T-helper 17 cell (primary cell): ENCODE data around the gene TRIM45. TPM values are rescaled to one million over a fixed set of nuclear protein-coding genes. Genes with fewer than 3 reads are reported as not detected.
"Not testable (repeated sequence)": the region's sequence is repeated elsewhere in the genome, so short reads cannot be mapped to it uniquely, and the experiment has no call there.

Experiments used
- ATAC-seq: fragments of 150-1000 bp; cut with Tn5 transposase; 2 replicates; pipeline ENCODE4 v1.10.0; 2021; ENCODE audit warnings: mild to moderate bottlenecking, moderate library complexity
- DNase-seq, 3 donors: peaks; one replicate each; pipeline versions ENCODE4 v3.0.0 to v3.0.0-alpha.2; 2020 to 2021
- H3K9me3 ChIP-seq: one replicate; pipeline ENCODE4 v1.7.0; 2013; ENCODE audit warnings: low read length, mild to moderate bottlenecking; ENCODE audit not compliant: control insufficient read depth, poor library complexity, severe bottlenecking
- H3K27ac Mint-ChIP-seq: one replicate; pipeline ENCODE4 v1.8.0; 2022; ENCODE audit warnings: mild to moderate bottlenecking, moderate library complexity, mixed read lengths
- H3K27me3 Mint-ChIP-seq: one replicate; pipeline ENCODE4 v1.8.0; 2022; ENCODE audit warnings: mixed read lengths
- H3K36me3 Mint-ChIP-seq: one replicate; pipeline ENCODE4 v1.8.0; 2022; ENCODE audit warnings: low read depth, mixed read lengths
- H3K4me1 Mint-ChIP-seq: one replicate; pipeline ENCODE4 v1.8.0; 2022; ENCODE audit warnings: mild to moderate bottlenecking, mixed read lengths
- H3K4me3 Mint-ChIP-seq: one replicate; pipeline ENCODE4 v1.8.0; 2022; ENCODE audit warnings: mild to moderate bottlenecking, moderate library complexity, mixed read lengths
- total RNA-seq, 4 donors: library from RNA in 2 of 4; stranded (reverse) in 2 of 4; gene quantifications; one replicate each; pipeline ENCODE4 v1.2.3 and lab custom pipeline; 2022 to 2026

TRIM45 gene, protein sequence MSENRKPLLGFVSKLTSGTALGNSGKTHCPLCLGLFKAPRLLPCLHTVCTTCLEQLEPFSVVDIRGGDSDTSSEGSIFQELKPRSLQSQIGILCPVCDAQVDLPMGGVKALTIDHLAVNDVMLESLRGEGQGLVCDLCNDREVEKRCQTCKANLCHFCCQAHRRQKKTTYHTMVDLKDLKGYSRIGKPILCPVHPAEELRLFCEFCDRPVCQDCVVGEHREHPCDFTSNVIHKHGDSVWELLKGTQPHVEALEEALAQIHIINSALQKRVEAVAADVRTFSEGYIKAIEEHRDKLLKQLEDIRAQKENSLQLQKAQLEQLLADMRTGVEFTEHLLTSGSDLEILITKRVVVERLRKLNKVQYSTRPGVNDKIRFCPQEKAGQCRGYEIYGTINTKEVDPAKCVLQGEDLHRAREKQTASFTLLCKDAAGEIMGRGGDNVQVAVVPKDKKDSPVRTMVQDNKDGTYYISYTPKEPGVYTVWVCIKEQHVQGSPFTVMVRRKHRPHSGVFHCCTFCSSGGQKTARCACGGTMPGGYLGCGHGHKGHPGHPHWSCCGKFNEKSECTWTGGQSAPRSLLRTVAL
- total RNA-seq: 1 to 10 TPM; 1.0 to 1.4 TPM
- total RNA-seq (lab: John Stamatoyannopoulos, UW): 3.8 to 4.0 reads per million in 2 donors

- no peaks in the 10 kb centered on the region for H3K9me3 ChIP-seq
- H3K27ac Mint-ChIP-seq: peak within 1 kb of the TSS; percentile 84
- ATAC-seq (peak; percentile 90), DNase-seq (peak; percentile 69 to 80 (median 69))
- H3K36me3 Mint-ChIP-seq: peaks cover 3% of the 10 kb centered on the region
- H3K4me1 Mint-ChIP-seq: peaks cover 13% of the 10 kb centered on the region
- no peaks in the 10 kb centered on the region for H3K27me3 Mint-ChIP-seq
- peak within 1 kb of the TSS; percentile 93 for H3K4me3 Mint-ChIP-seq
Measured at GRCh38 chr1:117121589-117122329, at the start of gene TRIM45. TRIM45 (minus strand) TSS chr1:117121749; CDS start chr1:117121201, 548 bp downstream.

DNA sequence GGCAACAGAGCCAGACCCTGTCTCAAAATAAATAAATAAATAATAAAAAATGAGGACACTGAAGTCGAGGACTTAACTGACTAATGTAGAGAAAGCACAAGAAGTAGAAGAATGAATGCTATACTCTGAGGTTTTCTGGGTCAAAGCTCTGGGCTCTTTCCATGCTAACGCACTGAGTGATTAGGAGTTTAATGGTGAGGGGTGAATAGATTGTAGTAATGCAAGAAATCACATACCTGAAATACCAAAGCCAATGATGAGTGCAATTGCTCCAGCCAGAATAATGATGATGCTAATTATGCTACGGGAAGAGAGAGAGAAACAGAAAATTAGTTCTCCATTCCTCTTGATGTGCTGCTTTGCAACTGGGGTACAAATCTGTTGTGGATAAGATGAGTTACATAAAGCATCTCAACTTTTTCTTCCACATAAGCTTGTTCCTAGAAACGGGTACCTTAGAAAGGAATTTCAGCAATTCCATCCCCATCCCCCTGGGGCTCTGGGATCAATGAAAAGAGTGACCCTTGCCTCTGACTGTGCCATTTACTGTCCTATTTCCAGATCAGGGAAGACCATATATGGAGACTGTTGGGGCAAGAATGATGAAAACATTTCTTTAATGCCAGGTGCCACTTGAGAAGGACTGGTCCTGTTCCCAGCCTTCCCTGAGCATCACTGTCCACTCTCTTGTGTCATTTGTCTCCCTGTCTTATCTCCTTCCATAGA is 48.5 kb upstream of the TRIM45 start:
- H3K9me3 ChIP-seq: no peaks in the 10 kb centered on the region
- Mint-ChIP-seq H3K4me1 (no peaks in the 10 kb centered on the region), H3K27ac (no peak overlapping the region), H3K27me3 (peaks cover 14% of the 10 kb centered on the region), H3K36me3 (no peaks in the 10 kb centered on the region), H3K4me3 (no peak overlapping the region)
- ATAC-seq (no peak), DNase-seq (no peak)

GRCh38 chr1:117167402-117167801 is 45.9 kb upstream of the TRIM45 start:
- DNase-seq (no peak), ATAC-seq (no peak)
- Mint-ChIP-seq H3K27me3 (peaks cover 16% of the 10 kb centered on the region), H3K4me3 (no peak overlapping the region), H3K27ac (no peak overlapping the region), H3K4me1 (no peaks in the 10 kb centered on the region), H3K36me3 (no peaks in the 10 kb centered on the region)
- no peaks in the 10 kb centered on the region for H3K9me3 ChIP-seq

DNA sequence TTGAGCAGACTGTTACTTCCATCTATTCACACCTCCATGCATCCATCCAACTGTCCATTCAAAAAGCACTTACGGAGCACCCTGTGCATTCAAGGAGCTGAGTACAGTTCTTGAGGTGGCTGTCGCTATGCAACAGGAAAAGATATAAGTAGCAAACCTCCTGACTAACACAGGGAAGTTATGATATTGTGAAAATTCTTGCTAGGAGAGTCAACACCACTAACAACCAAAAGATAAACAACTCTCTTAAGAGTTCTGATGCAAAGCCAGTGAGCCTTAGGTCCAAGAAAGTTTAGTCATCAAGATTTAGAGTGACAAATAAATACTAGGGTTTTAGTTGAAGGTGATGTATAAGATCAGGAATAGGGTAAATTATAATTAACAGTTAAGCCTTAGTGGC is 44.5 kb upstream of the TRIM45 start:
- no peak for DNase-seq
- Mint-ChIP-seq H3K4me3 (no peak overlapping the region), H3K36me3 (peaks cover 4% of the 10 kb centered on the region), H3K27me3 (peaks cover 30% of the 10 kb centered on the region), H3K4me1 (no peaks in the 10 kb centered on the region), H3K27ac (no peak overlapping the region)
- no peak for ATAC-seq
- no peaks in the 10 kb centered on the region for H3K9me3 ChIP-seq

GRCh38 chr1:117164209-117164608 is 42.7 kb upstream of the TRIM45 start:
- H3K27ac Mint-ChIP-seq: no peak overlapping the region
- H3K9me3 ChIP-seq: no peaks in the 10 kb centered on the region
- ATAC-seq: no peak
- H3K27me3 Mint-ChIP-seq: peaks cover 32% of the 10 kb centered on the region
- peaks cover 4% of the 10 kb centered on the region for H3K36me3 Mint-ChIP-seq
- DNase-seq: no peak
- no peak overlapping the region for H3K4me3 Mint-ChIP-seq
- H3K4me1 Mint-ChIP-seq: no peaks in the 10 kb centered on the region

- Mint-ChIP-seq H3K27ac (no peak overlapping the region), H3K4me3 (no peak overlapping the region), H3K27me3 (peaks cover 33% of the 10 kb centered on the region), H3K4me1 (no peaks in the 10 kb centered on the region), H3K36me3 (peaks cover 4% of the 10 kb centered on the region)
- ATAC-seq (no peak), DNase-seq (no peak)
- no peaks in the 10 kb centered on the region for H3K9me3 ChIP-seq
Measured at GRCh38 chr1:117162816-117163215, 41.3 kb upstream of the TRIM45 start.

DNA sequence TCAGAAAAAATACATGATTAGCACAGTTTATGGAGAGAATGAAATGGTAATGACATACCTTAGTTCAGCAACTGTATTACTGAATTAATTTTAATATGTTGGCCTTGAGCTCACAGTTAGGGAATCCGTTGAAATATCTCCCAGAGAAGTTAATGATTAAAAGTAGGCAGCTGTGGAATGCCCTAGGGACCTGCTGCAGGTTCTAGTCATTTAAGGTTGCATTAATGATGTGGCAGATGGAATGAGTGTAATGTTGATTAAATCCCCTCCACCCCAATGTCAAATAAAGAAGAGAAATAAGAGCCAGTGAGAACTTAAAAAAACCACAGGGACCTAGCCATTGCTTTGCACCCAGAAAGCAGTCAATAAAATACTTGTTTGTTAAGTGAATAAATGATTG is 40.3 kb upstream of the TRIM45 start:
- Mint-ChIP-seq H3K27ac (no peak overlapping the region), H3K4me1 (no peaks in the 10 kb centered on the region), H3K4me3 (no peak overlapping the region), H3K36me3 (peaks cover 4% of the 10 kb centered on the region), H3K27me3 (peaks cover 35% of the 10 kb centered on the region)
- no peak for DNase-seq
- ATAC-seq: no peak
- no peaks in the 10 kb centered on the region for H3K9me3 ChIP-seq

GRCh38 chr1:117151305-117151704 is 29.8 kb upstream of the TRIM45 start:
- peaks cover 22% of the 10 kb centered on the region for H3K27me3 Mint-ChIP-seq
- not testable (repeated sequence) for H3K36me3 Mint-ChIP-seq, H3K4me3 Mint-ChIP-seq, ATAC-seq, H3K27ac Mint-ChIP-seq, H3K9me3 ChIP-seq, H3K4me1 Mint-ChIP-seq, DNase-seq

GRCh38 chr1:117150316-117150715 is 28.8 kb upstream of the TRIM45 start:
- Mint-ChIP-seq H3K4me3 (no peak overlapping the region), H3K36me3 (peaks cover 2% of the 10 kb centered on the region), H3K27ac (no peak overlapping the region), H3K4me1 (peaks cover 2% of the 10 kb centered on the region), H3K27me3 (peaks cover 27% of the 10 kb centered on the region)
- no peaks in the 10 kb centered on the region for H3K9me3 ChIP-seq
- no peak for ATAC-seq
- no peak for DNase-seq

DNA sequence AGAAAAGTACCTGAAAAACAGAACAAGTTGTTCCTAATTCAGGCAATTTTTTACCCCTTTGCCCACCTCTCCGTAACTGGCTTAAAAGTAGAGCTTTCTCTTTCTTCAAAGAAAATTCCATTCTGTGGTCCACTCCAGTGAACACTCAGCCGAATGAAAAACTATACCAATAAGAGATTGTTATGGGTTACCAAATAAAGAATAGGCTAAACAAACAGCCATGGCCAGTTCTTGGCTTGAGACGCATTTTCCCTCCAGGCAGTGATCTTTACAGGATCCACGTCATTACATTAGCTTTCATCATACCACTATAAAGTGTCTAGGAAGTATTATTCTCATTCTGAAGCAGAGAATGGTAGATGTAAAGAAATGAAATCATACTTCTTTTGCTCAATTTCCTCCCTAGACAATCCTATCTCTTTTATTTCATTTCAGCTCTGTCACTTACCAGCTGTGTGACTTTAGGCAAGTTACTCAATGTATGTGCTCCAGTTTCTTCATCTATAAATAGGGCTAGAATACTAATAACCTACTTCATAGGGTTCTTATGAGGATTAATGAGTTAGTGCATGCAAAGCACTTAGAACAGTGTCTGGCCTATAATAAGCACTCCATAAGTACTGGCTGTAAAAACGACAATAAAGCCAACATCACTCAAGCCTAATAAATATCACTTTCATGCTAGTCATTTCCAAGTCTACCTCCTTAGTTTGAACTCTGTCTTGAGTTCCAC is 26.5 kb upstream of the TRIM45 start:
- no peak for DNase-seq
- Mint-ChIP-seq H3K36me3 (peaks cover 2% of the 10 kb centered on the region), H3K4me1 (peaks cover 6% of the 10 kb centered on the region), H3K27ac (no peak overlapping the region), H3K27me3 (peaks cover 39% of the 10 kb centered on the region), H3K4me3 (no peak overlapping the region)
- ATAC-seq: no peak
- no peaks in the 10 kb centered on the region for H3K9me3 ChIP-seq

DNA sequence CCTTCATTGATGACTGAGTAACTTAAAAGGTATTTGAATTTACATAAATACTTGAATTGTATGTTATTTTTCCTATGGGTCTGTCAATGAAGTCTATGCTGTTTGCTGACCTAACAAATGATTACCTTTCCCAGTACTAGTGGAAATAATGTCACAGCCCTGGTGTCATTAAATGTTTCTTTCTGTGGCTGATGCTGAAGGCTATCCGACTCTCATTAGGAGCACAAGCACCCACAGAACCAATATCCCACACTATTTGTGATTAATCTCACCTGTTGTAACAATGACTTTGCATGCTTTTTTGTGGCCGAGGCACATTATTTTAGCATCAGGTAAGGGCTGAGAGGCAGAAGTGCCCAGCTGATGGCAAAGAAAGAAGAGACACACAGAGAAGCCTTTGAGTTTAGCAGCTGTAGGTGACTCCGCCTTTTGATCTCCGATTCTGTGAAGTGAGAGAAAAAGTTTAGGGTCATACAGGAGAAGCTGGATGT is 25.8 kb upstream of the TRIM45 start:
- H3K4me3 Mint-ChIP-seq: no peak overlapping the region
- H3K9me3 ChIP-seq: no peaks in the 10 kb centered on the region
- no peak for DNase-seq
- H3K4me1 Mint-ChIP-seq: peaks cover 6% of the 10 kb centered on the region
- no peak overlapping the region for H3K27ac Mint-ChIP-seq
- no peak for ATAC-seq
- peaks cover 2% of the 10 kb centered on the region for H3K36me3 Mint-ChIP-seq
- H3K27me3 Mint-ChIP-seq: peaks cover 39% of the 10 kb centered on the region

GRCh38 chr1:117146575-117147340 is 25.2 kb upstream of the TRIM45 start:
- Mint-ChIP-seq H3K36me3 (peaks cover 2% of the 10 kb centered on the region), H3K4me3 (no peak overlapping the region), H3K27me3 (peaks cover 39% of the 10 kb centered on the region), H3K27ac (no peak overlapping the region), H3K4me1 (peaks cover 6% of the 10 kb centered on the region)
- no peak for ATAC-seq
- no peaks in the 10 kb centered on the region for H3K9me3 ChIP-seq
- DNase-seq: no peak
